Retina (tissue), 1 donor: ENCODE data around the gene HTRA3.

Experiments
- DNase-seq: peaks from one replicate; pipeline ENCODE4 v3.0.0-alpha.2; 2016

HTRA3 gene

GRCh38 chr4:8235224-8235623, 34.3 kb upstream of the HTRA3 start:
- DNase-seq: no peak

- DNase-seq: no peak
Observed at GRCh38 chr4:8235686-8236085, 33.9 kb upstream of the HTRA3 start.

DNA sequence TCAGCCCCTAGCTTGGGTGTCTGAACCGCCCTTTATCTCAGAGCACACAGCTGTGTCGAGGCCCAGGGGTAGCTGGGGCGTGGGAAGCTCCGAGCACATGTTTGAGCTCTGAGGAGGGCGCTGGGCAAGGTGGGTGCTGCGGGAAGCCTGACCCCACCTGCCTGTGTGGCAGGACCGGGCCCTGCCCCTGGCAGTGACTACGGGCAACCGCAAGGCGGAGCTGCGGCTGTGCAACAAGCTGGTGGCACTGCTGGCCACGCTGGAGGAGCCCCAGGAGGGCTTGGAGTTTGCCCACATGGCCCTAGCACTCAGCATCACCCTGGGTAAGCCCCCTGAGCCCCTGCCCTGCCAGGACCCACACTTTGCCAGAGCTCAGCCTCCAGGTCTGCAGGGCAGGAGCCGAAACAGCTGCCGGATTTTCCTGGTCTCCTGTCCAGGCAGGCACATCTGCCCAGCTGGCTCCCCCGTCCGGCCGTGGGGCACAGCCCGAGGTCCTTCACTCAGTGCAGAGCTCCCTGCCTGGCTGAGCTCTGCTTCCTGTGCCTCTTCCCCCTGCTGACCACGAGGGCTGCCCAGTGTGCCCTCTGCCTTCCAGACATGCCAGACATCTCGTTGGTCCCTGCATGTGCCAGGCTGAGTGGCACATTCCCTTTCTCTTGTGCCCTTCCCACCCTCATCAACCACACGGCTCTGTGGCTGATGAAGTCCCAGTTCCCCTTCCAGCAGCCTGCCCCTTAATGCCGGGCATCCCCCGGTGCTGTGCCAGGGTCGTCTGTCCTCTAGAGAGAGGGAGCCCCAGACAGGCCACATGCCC, 33.2 kb upstream of the HTRA3 start:
- no peak for DNase-seq

DNA sequence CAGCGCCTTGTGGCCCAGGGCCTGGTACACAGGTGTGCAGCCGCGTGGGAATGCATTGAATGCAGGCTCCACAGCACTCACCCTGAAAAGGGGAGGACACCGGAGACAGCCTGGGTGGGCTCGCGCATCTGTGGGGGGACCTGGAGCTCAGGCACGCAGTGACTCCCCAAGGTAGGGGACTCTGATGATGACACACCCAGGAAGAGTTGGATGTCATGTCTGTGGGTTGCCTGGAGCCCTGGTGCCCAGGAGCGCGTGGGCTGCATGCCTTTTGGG, 32.7 kb upstream of the HTRA3 start:
- no peak for DNase-seq

- DNase-seq: no peak
Observed at GRCh38 chr4:8237256-8237989, 32.1 kb upstream of the HTRA3 start.

GRCh38 chr4:8238036-8238511, 31.5 kb upstream of the HTRA3 start:
- DNase-seq: no peak

DNA sequence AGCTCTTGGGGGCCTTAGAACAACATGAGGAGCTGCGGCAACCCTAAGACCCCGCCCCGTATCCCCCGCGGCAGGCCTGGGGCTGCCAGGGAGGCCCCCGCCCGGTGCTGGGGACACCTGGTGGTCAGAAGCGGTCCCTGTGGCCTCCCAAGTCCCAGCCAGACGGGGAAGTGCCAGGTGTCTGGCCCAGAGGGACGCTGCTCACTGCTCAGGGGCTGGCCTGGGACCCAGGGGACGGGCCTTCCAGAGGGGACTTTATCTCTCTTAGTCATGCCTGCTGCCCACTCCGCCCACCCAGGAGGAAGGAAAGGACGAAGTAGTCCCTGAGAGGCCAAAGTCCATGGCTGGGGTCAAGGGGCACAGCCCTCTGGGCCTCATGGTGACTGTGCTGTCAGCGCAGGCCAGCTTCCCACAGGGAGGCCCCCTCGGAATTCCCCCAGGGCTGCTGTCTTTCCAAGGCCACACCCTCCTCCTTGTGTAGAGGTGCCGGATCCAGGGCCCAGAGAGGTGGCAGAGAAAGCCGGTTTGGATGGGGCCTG, 31.0 kb upstream of the HTRA3 start:
- peak; percentile 40 for DNase-seq

DNA sequence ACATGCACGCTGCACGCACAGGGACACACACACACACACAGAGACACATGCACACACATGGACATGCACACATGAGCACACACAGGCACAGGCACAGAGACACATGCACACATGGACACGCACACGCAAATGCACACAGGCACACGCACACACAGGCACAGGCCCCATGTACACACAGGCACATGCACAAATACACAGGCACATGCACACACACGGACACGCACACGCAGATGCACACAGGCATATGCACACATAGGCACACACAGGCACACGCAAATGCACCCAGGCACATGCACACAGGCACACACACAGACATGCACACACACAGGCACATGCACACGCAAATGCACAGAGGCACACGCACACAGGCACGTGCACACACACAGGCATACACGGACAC, 30.3 kb upstream of the HTRA3 start:
- DNase-seq: no peak

GRCh38 chr4:8239661-8240060, 29.9 kb upstream of the HTRA3 start:
- DNase-seq: no peak

DNA sequence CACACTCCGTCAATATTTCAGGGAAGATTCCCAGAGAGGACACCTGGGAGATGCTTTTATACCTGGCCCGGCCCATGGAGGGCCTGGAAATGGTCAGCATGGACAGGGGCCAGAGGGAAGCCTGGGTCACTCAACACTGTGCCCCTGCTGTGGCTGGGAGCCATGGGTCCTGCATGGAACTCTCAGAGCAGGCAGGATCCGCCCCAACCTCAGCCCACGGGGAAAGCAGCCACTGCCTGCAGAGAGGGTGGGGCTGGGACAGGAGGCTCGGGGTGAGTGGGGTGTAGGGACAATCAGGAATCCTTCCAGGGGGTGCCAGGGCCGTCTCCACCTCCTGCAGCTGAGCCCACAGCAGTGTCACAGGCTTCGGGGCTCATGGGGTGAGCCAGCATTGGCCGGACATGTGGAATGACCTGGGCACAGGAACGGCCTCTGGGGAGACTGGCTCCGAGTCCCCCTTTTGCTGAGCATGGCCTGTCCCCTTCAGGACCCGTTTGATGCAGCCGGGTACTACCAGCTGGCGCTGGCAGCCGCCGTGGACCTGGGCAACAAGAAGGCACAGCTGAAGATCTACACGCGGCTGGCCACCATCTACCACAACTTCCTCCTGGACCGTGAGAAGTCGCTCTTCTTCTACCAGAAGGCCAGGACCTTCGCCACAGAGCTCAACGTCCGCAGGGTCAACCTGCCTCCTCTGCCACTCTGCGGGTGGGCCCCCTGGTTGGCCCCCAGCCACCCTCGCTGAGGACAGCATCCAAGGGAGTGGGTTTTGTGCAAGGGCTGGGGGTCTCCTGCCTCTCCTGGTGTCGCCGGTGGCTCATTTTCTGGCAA, 29.1 kb upstream of the HTRA3 start:
- no peak for DNase-seq

DNA sequence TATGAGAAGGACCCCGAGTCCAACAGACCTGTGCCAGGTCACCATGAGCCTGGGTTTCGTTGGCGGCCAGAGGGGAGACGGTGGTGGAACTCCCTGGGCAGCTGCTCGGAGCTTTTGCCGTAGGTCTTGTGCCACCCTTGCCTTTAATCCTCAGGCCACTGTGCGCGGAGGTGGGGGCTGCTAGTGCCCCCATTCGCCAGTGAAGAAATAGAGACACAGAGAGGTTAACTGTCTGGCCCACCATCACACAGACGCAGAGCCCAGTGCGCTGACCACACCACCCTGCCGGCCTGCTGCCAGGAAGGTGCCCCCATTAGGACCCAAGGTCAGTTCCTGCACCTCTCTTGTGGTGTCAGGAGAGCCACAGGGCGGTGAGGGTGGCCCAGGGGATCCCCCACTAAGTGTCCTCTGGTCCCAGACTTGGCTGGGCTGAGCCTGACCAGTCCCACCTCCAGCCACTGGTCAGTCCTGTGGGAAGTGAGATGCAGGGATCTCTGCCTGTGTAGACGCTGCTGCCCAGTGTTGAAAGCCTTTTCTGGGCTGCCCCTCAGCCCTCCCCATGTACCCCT, 28.3 kb upstream of the HTRA3 start:
- no peak for DNase-seq

DNA sequence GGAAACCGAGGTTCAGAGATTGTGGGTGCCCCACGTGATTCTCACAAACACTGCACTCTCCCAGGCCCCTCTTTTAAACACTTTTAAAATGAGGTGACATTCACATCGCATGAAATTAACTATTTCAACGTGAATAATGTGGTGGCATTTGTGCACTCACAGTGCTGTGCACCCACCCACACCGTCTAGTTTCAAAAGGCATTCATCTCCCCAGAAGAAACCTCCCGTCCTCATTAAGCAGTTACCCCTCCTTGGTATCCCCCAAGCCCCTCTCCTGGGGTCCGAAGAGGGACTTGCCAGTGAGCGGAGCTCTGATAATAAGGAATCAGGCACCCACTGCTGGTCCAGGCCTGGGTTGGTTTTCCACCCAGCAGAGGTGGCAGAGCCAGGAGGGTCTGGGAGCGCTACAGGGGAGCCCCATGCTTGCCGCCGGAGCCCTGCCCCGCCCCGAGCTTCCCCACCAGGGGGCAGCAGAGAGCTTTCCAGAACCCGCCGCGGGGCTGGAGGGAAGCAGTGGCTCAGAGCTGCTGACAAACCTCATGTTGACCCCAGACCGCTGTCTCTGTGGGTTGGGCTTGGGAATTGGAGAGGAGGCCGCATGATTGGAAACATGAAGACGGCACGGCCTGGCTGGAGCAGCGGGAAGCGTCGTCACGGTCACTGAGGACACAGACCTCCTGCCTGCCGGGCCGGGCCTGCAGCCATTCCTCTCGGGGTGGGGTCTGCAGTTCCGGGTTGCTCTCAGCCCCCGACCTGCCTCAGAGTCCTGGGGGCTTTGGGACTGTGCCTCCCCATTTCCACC, 27.5 kb upstream of the HTRA3 start:
- DNase-seq: peak; percentile 93

- DNase-seq: no peak
Observed at GRCh38 chr4:8242782-8243560, 26.6 kb upstream of the HTRA3 start.

- DNase-seq: no peak
Observed at GRCh38 chr4:8244001-8244757, 25.4 kb upstream of the HTRA3 start.

DNA sequence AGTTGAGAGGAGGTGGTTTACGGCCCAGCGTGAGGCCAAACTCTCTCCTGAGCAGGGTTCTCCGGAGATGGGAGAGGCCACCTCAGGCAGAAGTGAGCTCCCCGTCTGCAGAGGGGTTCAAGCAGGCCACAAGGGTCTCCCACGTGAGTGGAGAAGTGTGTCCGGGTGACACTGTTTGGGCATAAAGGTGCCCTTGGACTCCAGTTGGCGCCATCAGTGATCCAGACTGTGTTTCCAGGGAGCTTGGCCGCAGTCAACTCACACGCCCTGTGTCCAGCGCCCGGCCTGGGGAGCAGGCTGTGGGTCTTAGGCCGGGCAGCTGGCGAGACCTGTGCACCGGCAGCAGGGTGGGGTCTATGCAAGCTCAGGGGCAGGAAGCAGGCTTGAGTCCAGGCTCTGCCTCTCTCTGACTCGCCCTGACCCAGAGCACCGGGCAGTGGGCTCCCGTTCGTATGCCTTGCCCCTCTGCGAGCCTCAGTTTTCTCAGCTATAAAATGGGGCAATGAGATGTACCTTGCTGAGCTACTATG, 24.6 kb upstream of the HTRA3 start:
- DNase-seq: no peak

- DNase-seq: no peak
Observed at GRCh38 chr4:8245884-8246833, 23.4 kb upstream of the HTRA3 start.

- no peak for DNase-seq
Observed at GRCh38 chr4:8247047-8247930, 22.3 kb upstream of the HTRA3 start.

DNA sequence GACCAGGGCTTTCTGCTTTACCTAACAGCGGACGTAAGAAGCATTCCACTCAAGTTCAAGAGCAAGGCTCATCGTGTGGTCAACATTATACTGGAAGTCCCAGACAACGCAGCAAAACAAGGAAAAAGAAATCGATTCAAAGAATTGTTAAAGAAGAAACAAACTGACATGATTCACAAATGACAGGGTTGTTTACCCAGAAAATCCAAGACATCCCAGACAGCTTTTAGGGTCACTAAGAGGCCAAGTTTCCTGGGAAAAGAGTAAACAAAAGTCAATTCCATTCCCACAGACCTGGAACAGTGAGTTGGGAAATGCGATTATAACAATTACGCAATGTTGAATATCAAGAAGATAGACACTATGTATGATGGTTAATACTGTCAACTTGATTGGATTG, 21.5 kb upstream of the HTRA3 start:
- DNase-seq: no peak
